HG03439 (cell line): ENCODE data around the gene LHPP.

Experiments
- ATAC-seq: cut with Tn5 transposase; IDR thresholded peaks from one replicate; pipeline ENCODE4 v1.9.1; 2021; ENCODE audit warnings: mild to moderate bottlenecking, moderate library complexity; ENCODE audit not compliant: unreplicated experiment

The LHPP gene

GRCh38 chr10:124590216-124591122 lies 128.8 kb downstream of the LHPP start:
- ATAC-seq: no peak

DNA sequence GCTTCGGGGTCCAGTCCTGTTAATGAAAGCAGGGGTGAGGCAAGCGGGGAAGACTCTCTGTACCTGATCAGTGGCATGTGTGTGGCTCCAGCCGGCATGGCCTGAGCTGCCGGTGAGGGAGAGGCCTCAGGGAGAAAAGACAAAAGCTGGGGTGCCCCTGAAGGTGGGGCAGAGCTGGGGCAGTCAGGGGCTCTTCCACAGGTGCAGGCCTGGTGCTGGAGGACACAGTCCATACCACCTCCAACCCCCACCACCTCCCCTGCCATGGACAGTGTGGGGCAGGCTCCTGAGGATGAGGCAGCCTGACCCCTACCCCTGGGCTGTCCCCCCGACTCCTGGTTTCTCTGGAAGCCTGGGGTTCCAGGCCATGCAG lies 129.5 kb downstream of the LHPP start:
- no peak for ATAC-seq

GRCh38 chr10:124592101-124592500 lies 130.5 kb downstream of the LHPP start:
- ATAC-seq: no peak

GRCh38 chr10:124592736-124593430 lies 131.3 kb downstream of the LHPP start:
- no peak for ATAC-seq

- no peak for ATAC-seq
These were observed 131.9 kb downstream of the LHPP start for GRCh38 chr10:124593431-124593985.

DNA sequence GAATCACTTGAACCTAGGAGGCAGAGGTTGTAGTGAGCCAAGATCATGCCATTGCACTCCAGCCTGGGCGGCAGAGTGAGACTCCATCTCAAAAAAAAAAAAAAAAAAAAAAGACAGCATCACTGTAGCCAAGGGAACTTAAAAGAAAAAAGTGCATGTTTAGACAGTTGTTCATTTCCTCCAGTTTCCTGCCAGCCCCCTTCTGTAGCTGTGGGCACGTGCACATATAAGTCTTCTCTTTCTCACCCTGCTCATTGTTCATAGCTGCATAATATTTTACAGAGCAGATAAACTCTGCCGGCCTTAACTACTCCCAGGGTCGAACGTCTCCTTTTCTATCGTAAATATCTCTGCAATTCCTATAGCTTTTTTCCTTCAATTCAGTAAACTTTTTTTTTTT lies 132.6 kb downstream of the LHPP start:
- ATAC-seq: no peak

DNA sequence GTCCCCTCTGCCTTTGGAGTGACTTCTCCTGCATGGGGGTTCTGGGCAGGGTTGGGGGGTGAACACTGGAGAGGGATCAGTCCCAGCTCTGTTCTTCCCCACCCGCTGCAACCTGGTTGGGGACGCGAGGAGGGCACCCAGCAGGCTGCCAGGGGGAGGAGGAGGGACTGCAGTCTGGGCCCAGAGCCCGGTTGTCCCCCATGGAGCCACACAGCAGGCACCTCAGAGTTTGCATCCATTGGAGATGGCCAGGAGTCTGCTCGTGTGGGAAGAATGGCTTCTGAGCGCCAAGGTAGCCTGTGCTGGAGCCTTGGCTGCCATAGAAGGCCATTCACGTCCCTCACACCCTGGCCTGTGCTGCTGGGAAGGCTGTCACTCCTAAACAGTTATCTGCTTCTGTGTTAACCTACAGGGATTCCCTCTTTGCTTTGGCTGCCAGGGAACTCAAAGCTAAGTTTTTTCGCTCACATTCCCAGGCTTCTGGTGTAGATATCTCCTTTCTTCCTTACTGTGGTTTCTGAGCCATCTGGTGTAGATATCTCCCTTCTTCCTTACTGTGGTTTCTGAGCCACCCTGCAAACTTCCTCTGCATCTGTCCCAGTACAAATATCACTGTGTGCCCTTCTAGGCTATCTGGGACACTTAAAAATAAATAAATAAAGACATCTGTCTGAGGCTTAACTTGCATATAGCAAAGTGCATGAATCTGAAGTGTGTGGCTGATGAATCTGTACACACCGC lies 133.7 kb downstream of the LHPP start:
- ATAC-seq: no peak

DNA sequence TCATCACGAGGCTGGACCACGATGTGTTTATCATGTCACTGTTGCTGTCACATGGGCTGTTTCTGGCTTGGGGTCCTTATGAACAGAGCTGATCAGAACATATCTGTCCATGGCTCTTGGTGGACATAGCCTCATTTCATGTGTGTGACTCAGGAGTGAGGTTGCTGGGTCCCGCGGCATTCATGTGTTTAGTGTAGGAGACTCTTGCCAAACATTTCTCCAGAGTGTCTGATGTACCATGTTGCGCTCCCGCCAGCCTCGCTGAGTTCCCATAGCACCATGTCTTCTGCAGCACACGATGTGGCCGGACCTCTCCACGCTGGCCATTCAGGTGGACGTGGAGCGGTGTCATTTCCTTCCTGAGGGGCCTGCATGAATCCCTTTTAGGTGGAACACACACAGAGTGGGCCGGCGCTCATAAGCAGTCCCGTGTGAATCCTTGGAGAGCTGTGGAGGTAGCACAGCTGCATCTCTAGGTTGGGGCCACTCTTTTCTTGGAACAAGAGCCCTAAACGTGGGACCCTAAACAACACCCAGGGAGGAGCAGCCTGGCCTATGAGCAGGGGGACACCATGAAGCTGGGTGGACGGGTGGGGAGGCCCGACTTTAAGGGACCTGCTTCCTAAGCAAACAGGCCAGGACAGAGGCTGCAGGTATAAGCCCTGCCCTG lies 134.6 kb downstream of the LHPP start:
- no peak for ATAC-seq

DNA sequence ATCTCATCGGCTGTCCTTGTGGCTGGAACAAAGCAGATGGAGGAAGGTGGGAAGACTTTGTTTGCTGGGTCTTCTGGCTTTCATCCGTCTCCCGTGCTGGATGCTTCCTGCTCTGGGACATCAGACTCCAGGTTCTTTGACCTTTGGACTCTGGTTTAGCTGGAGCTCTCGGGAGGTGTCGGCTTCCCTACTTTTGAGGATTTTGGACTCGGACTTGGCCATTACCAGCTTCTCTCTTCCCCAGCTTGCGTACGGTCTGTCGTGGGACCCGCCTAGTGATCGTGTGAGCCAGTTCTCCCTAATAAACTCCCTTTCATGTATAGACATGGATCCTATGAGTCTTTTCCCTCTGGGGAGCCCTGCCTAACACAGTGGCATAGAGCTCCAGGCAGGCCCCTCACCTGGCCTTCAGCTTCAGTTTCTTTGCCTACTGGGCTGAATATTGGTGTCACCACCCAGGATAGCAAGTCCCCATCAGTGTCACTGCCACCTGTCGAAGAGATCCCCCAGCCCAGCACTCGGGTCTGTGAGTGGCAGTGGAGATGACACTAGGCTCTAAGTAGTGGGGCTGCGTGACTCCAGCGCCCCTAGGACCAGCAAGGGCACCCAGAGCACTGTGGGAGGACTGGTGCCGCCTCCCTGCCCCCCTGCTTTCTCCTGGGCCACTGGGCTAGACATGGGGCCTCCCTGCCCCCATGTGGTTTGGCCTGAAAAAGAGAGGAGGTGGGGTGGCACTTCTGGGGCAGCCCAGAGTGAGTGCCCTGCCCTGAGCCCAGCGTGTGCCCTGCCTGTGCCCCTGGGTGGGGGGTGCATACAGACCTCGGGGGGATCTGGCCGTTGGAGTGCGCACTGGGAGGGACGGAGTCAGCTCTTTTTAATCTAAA lies 135.6 kb downstream of the LHPP start:
- ATAC-seq: no peak

GRCh38 chr10:124597846-124598165 lies 136.2 kb downstream of the LHPP start:
- ATAC-seq: no peak

- ATAC-seq: no peak
These were observed 136.6 kb downstream of the LHPP start for GRCh38 chr10:124598196-124598595.

DNA sequence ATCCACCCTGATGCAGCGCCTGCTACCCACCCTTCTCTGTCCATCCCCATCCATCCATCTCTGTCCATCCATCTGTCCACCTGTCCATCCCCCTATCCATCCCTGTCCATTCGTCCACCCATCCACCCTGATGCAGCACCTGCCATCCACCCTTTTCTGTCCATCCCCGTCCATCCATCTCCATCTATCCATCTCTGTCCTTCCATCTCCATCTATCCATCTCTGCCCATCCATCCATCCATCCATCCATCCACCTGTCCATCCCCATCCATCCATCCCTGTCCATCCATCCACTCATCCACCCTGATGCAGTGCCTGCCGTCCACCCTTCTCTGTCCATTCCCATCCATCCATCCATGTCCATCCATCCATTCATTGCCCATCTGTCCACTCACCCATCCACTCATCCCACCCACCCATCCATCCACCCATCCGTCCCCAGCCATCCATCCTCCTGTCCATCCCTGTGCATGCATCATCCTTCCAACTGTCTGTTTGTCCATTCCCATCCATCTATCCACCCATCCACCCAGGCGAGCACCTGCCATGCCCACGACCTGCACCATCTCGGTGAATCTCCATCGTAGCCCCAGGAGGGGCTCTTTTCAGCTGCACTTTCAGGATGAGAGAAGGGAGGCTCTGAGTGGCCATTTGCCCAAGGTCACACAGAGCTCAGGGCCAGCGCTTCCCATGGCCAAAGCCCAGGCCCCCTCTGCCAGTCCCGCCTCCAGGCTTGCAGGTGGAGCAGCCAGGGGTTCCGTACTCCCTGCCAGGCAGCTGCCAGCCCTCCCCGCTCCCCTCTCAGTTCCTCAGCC lies 137.4 kb downstream of the LHPP start:
- no peak for ATAC-seq

- ATAC-seq: no peak
These were observed 138.0 kb downstream of the LHPP start for GRCh38 chr10:124599588-124600050.

GRCh38 chr10:124600051-124600880 lies 138.6 kb downstream of the LHPP start:
- ATAC-seq: no peak

DNA sequence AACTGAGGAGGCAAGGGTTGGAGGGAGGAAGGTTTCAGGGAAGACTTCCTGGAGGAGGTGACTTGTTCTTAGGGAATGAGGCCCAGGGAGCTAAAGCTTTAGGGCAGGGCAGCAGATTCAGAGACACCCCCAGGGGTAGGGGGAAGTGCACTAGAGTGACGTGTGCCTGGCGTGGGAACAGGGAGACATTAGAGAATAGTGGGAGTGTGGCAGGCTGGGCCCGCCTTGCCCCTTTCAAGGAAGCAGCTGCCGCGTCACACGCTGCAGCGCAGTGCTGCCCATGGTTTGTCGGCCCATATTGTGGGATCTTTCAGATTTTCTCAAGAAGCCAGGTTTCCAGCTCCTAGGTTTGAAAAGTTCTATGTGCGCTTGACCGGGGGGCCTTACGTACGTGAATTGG lies 139.4 kb downstream of the LHPP start:
- no peak for ATAC-seq

- ATAC-seq: no peak
These were observed 140.0 kb downstream of the LHPP start for GRCh38 chr10:124601431-124602120.

DNA sequence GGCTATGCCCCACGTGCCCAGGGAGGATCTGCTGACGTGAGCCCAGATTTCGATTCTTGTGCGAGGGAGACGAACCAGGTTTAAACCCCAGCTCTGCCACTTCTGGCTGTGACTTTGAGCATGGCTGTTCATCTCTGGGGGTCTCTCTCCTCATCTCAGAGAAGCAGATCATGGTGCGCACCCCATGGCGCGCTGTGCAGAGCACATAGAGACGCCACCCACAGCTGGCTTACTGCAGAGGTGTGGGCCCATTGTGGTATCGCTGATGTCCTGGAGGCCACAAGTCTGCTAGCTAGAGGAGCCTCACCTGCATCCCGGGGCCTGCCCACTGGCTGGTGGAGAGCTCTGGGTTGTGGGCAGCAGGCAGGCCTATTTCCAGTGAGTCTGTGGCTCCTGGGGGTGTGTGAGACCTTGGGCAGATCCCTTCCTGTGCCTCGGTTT lies 140.5 kb downstream of the LHPP start:
- no peak for ATAC-seq
